NAMALWA (cell line): ENCODE measurements around the gene FOXP1.

Experiments
- DNase-seq: peaks from one replicate; pipeline ENCODE4 v3.0.0-alpha.2; 2015; ENCODE audit warnings: low spot score

Gene FOXP1

GRCh38 chr3:71146673-71147072 is 436.9 kb downstream of the FOXP1 start:
- DNase-seq: no peak

GRCh38 chr3:71145954-71146353 is 437.6 kb downstream of the FOXP1 start:
- DNase-seq: no peak

- no peak for DNase-seq
These were observed 438.8 kb downstream of the FOXP1 start for GRCh38 chr3:71144525-71145253.

GRCh38 chr3:71143493-71143892 is 440.0 kb downstream of the FOXP1 start:
- DNase-seq: no peak

GRCh38 chr3:71142441-71143161 is 440.9 kb downstream of the FOXP1 start:
- peak; percentile 20 for DNase-seq

- no peak for DNase-seq
These were observed 443.1 kb downstream of the FOXP1 start for GRCh38 chr3:71140477-71140876.

- DNase-seq: no peak
These were observed 444.0 kb downstream of the FOXP1 start for GRCh38 chr3:71139496-71139895.

GRCh38 chr3:71138410-71138809 is 445.1 kb downstream of the FOXP1 start:
- no peak for DNase-seq

GRCh38 chr3:71136276-71136675 is 447.3 kb downstream of the FOXP1 start:
- DNase-seq: no peak

- no peak for DNase-seq
These were observed 448.0 kb downstream of the FOXP1 start for GRCh38 chr3:71135373-71136088.

- DNase-seq: no peak
These were observed 449.0 kb downstream of the FOXP1 start for GRCh38 chr3:71134521-71134920.

- DNase-seq: no peak
These were observed 449.7 kb downstream of the FOXP1 start for GRCh38 chr3:71133865-71134264.

GRCh38 chr3:71132995-71133730 is 450.4 kb downstream of the FOXP1 start:
- DNase-seq: no peak

- no peak for DNase-seq
These were observed 451.9 kb downstream of the FOXP1 start for GRCh38 chr3:71131375-71132314.

GRCh38 chr3:71130471-71131374 is 452.8 kb downstream of the FOXP1 start:
- DNase-seq: peak; percentile 78

GRCh38 chr3:71129611-71130431 is 453.7 kb downstream of the FOXP1 start:
- peak; percentile 66 for DNase-seq

GRCh38 chr3:71128961-71129360 is 454.6 kb downstream of the FOXP1 start:
- peak; percentile 15 for DNase-seq

- DNase-seq: no peak
These were observed 455.7 kb downstream of the FOXP1 start for GRCh38 chr3:71127844-71128243.
